Subcutaneous adipose tissue (tissue), 4 donors: ENCODE results near the gene SLC35E4. TPM values are rescaled to one million over a fixed set of nuclear protein-coding genes. Genes with fewer than 3 reads are reported as not detected.

ENCODE experiments used
- CTCF ChIP-seq: fragments of 450-650 bp; IDR thresholded peaks from one replicate; pipeline ENCODE4 v1.5.1; 2016; ENCODE audit warnings: low read depth, mild to moderate bottlenecking, control low read depth, antibody characterized with exemption, moderate library complexity
- total RNA-seq, 4 donors: library from RNA; depleted of rRNA; stranded (reverse); fragments of >200 nt; gene quantifications; one replicate each; pipeline ENCODE4 v1.1.0, GENCODE V29; 2016

Gene SLC35E4
- total RNA-seq, 4 donors from 2014 or later, result 2.4 to 5.4 (median 3.2) TPM

- TF ChIP-seq CTCF, result no peak
Observed at GRCh38 chr22:30607300-30607930, 28.2 kb upstream of the SLC35E4 start.

- TF ChIP-seq CTCF, result no peak
Observed at GRCh38 chr22:30607939-30608338, 27.6 kb upstream of the SLC35E4 start.

GRCh38 chr22:30609260-30610185 is 26.1 kb upstream of the SLC35E4 start:
- no peak for TF ChIP-seq CTCF

GRCh38 chr22:30610299-30610698 is 25.3 kb upstream of the SLC35E4 start:
- TF ChIP-seq CTCF, result no peak

GRCh38 chr22:30611197-30611596 is 24.4 kb upstream of the SLC35E4 start:
- TF ChIP-seq CTCF, result no peak

- TF ChIP-seq CTCF, result no peak
Observed at GRCh38 chr22:30612789-30613188, 22.8 kb upstream of the SLC35E4 start.

GRCh38 chr22:30614268-30614667 is 21.3 kb upstream of the SLC35E4 start:
- no peak for TF ChIP-seq CTCF
